HEK293 (cell line): Measurements from ENCODE around the gene EIF2B5.

Experiments used
- ATF2 ChIP-seq: fragments of 450-650 bp; formaldehyde crosslinking; IDR thresholded peaks from 2 replicates; pipeline ENCODE4 v1.5.1; 2016; ENCODE audit warnings: missing biosample characterization, missing genetic modification characterization, low read depth
- BCL11B ChIP-seq: fragments of 450-650 bp; formaldehyde crosslinking; IDR thresholded peaks from 2 replicates; pipeline ENCODE4 v1.5.1; 2016; ENCODE audit warnings: low read depth, missing biosample characterization, missing genetic modification characterization
- FEZF1 ChIP-seq: fragments of 450-650 bp; formaldehyde crosslinking; IDR thresholded peaks from 2 replicates; pipeline ENCODE4 v1.5.1; 2016; ENCODE audit warnings: missing biosample characterization, missing genetic modification characterization
- GFI1B ChIP-seq: fragments of 450-650 bp; formaldehyde crosslinking; IDR thresholded peaks from 2 replicates; pipeline ENCODE4 v1.5.1; 2016; ENCODE audit warnings: missing biosample characterization, missing genetic modification characterization
- GLI4 ChIP-seq: fragments of 450-650 bp; formaldehyde crosslinking; IDR thresholded peaks from 2 replicates; pipeline ENCODE4 v1.5.1; 2016; ENCODE audit warnings: missing biosample characterization, missing genetic modification characterization
- IKZF3 ChIP-seq: fragments of 450-650 bp; IDR thresholded peaks from 2 replicates; pipeline ENCODE4 v1.5.0; 2018; ENCODE audit warnings: missing biosample characterization, mild to moderate bottlenecking, missing genetic modification characterization, moderate library complexity
- PATZ1 ChIP-seq: fragments of 450-650 bp; formaldehyde crosslinking; IDR thresholded peaks from 2 replicates; pipeline ENCODE4 v1.5.1; 2016; ENCODE audit warnings: missing biosample characterization, missing genetic modification characterization
- PRDM10 ChIP-seq: fragments of 450-650 bp; formaldehyde crosslinking; IDR thresholded peaks from 2 replicates; pipeline ENCODE4 v1.5.1; 2016; ENCODE audit warnings: missing biosample characterization, missing genetic modification characterization
- PRDM2 ChIP-seq: fragments of 450-650 bp; formaldehyde crosslinking; IDR thresholded peaks from 2 replicates; pipeline ENCODE4 v1.5.1; 2016; ENCODE audit warnings: missing biosample characterization, missing genetic modification characterization, borderline replicate concordance
- SP7 ChIP-seq: fragments of 450-650 bp; formaldehyde crosslinking; IDR thresholded peaks from 2 replicates; pipeline ENCODE4 v1.5.1; 2016; ENCODE audit warnings: missing biosample characterization, missing genetic modification characterization
- ZBTB17 ChIP-seq: fragments of 450-650 bp; formaldehyde crosslinking; IDR thresholded peaks from 2 replicates; pipeline ENCODE4 v1.5.1; 2016; ENCODE audit warnings: missing biosample characterization, missing genetic modification characterization
- ZBTB20 ChIP-seq: fragments of 450-650 bp; formaldehyde crosslinking; IDR thresholded peaks from 2 replicates; pipeline ENCODE4 v1.5.1; 2016; ENCODE audit warnings: missing biosample characterization, missing genetic modification characterization
- ZNF146 ChIP-seq: fragments of 450-650 bp; formaldehyde crosslinking; IDR thresholded peaks from 2 replicates; pipeline ENCODE4 v1.5.1; 2016; ENCODE audit warnings: missing biosample characterization, missing genetic modification characterization
- ZNF169 ChIP-seq: fragments of 450-650 bp; formaldehyde crosslinking; IDR thresholded peaks from 2 replicates; pipeline ENCODE4 v1.5.1; 2016; ENCODE audit warnings: missing biosample characterization, missing genetic modification characterization
- ZNF184 ChIP-seq: fragments of 450-650 bp; IDR thresholded peaks from 2 replicates; pipeline ENCODE4 v1.5.1; 2018; ENCODE audit warnings: missing biosample characterization, mild to moderate bottlenecking, missing genetic modification characterization
- ZNF223 ChIP-seq: fragments of 450-650 bp; formaldehyde crosslinking; IDR thresholded peaks from 2 replicates; pipeline ENCODE4 v1.5.1; 2016; ENCODE audit warnings: missing biosample characterization, missing genetic modification characterization
- ZNF341 ChIP-seq: fragments of 450-650 bp; formaldehyde crosslinking; IDR thresholded peaks from 2 replicates; pipeline ENCODE4; 2016; ENCODE audit warnings: low read depth, missing biosample characterization, missing genetic modification characterization
- ZNF426 ChIP-seq: fragments of 450-650 bp; formaldehyde crosslinking; IDR thresholded peaks from 2 replicates; pipeline ENCODE4 v1.5.1; 2017; ENCODE audit warnings: missing biosample characterization, missing genetic modification characterization, mild to moderate bottlenecking, inconsistent platforms, moderate library complexity
- ZNF530 ChIP-seq: fragments of 450-650 bp; formaldehyde crosslinking; IDR thresholded peaks from 2 replicates; pipeline ENCODE4 v1.5.1; 2016; ENCODE audit warnings: low read depth, missing biosample characterization, missing genetic modification characterization
- ZNF660 ChIP-seq: fragments of 450-650 bp; IDR thresholded peaks from 2 replicates; pipeline ENCODE4 v1.5.1; 2018; ENCODE audit warnings: missing biosample characterization, mild to moderate bottlenecking, missing genetic modification characterization
- ZNF692 ChIP-seq: fragments of 450-650 bp; formaldehyde crosslinking; IDR thresholded peaks from 2 replicates; pipeline ENCODE4 v1.5.1; 2016; ENCODE audit warnings: missing biosample characterization, missing genetic modification characterization
- ZNF76 ChIP-seq: fragments of 450-650 bp; formaldehyde crosslinking; IDR thresholded peaks from 2 replicates; pipeline ENCODE4; 2016; ENCODE audit warnings: low read depth, missing biosample characterization, missing genetic modification characterization, borderline replicate concordance
- ZSCAN18 ChIP-seq: fragments of 450-650 bp; formaldehyde crosslinking; IDR thresholded peaks from 2 replicates; pipeline ENCODE4 v1.5.1; 2016; ENCODE audit warnings: missing biosample characterization, missing genetic modification characterization

The EIF2B5 gene

GRCh38 chr3:184185461-184186183 is 50.5 kb downstream of the EIF2B5 start (continued):
- peak; percentile 84 for TF ChIP-seq PATZ1 (tag by site-specific recombination)
- TF ChIP-seq GLI4 (tag by site-specific recombination) = no peak
- TF ChIP-seq ZNF146 (tag by site-specific recombination) = no peak
- no peak for TF ChIP-seq ATF2 (tag by site-specific recombination)
- TF ChIP-seq ZNF76 (tag by site-specific recombination) = peak; percentile 87
- no peak for TF ChIP-seq ZNF530 (tag by site-specific recombination)
- TF ChIP-seq IKZF3 (tag by site-specific recombination) = peak; percentile 84
- peak; percentile 59 for TF ChIP-seq ZBTB20 (tag by site-specific recombination)
- 0 out of 2 replicates have a peak, but pooled peaks have one; percentile 14 for TF ChIP-seq BCL11B (tag by site-specific recombination)
- TF ChIP-seq ZNF660 (tag by site-specific recombination) = peak; percentile 58
- peak; percentile 79 for TF ChIP-seq ZBTB17 (tag by site-specific recombination)
- TF ChIP-seq GFI1B = no peak
- TF ChIP-seq PRDM2 (tag by site-specific recombination) = no peak
- no peak for TF ChIP-seq ZSCAN18 (tag by site-specific recombination)
- TF ChIP-seq ZNF223 (tag by site-specific recombination) = no peak
- peak; percentile 39; the same call in 1 of the 2 replicates for TF ChIP-seq FEZF1 (tag by site-specific recombination)
- peak; percentile 88 for TF ChIP-seq ZNF341 (tag by site-specific recombination)
- TF ChIP-seq PRDM10 (tag by site-specific recombination) = peak; percentile 94
- 0 out of 2 replicates have a peak, but pooled peaks have one; percentile 17 for TF ChIP-seq ZNF184
- TF ChIP-seq SP7 = peak; percentile 61
- no peak for TF ChIP-seq ZNF169 (tag by site-specific recombination)
- TF ChIP-seq ZNF426 (tag by site-specific recombination) = no peak
- TF ChIP-seq ZNF692 (tag by site-specific recombination) = no peak; the same call in none of the 2 replicates
